Prostate gland (tissue), 2 donors: ENCODE results near the gene AKR1A1.

ENCODE experiments used
- CTCF ChIP-seq, 4 experiments: fragments of 200-600 bp in 2 of 4; fragments of 450-650 bp in 2 of 4; sonication (generic) in 2 of 4; IDR thresholded peaks; 1 replicate in 3 of 4; 2 replicates in 1 of 4; pipeline ENCODE4 v1.5.1; 2016 to 2019; ENCODE audit warnings: antibody characterized with exemption in 4 of 4, mild to moderate bottlenecking in 2 of 4, moderate library complexity in 2 of 4
- POLR2AphosphoS5 ChIP-seq: sonication (generic); formaldehyde crosslinking; IDR thresholded peaks from one replicate; pipeline ENCODE4 v1.6.1; 2017; ENCODE audit warnings: antibody characterized with exemption

- TF ChIP-seq CTCF (IDR thresholded peaks at IDR 0.05) = no peak
- no peak for TF ChIP-seq POLR2AphosphoS5
These were observed 53.6 kb downstream of the AKR1A1 start for GRCh38 chr1:45604239-45604638.
